ENCODE data around the gene CNTRL.
A peak's percentile ranks its signal among the peaks of the same experiment; 100 is the strongest.
"Not testable (repeated sequence)": the region's sequence is repeated elsewhere in the genome, so short reads cannot be mapped to it uniquely, and the experiment has no call there.

Gene CNTRL

GRCh38 chr9:121168052-121168451 lies 93.3 kb downstream of the CNTRL start:
- Mint-ChIP-seq H3K9me3 (no peaks in the 10 kb centered on the region), H3K27ac (peak overlapping the region; percentile 90), H3K36me3 (peaks cover 36 to 64% of the 10 kb centered on the region in 2 donors), H3K27me3 (no peaks in the 10 kb centered on the region), H3K4me3 (no peak overlapping the region), H3K4me1 (peaks cover 4 to 14% of the 10 kb centered on the region in 2 donors)
- no peak for DNase-seq
- no peak for ATAC-seq (replicated peaks)

- DNase-seq (no peak), ATAC-seq (replicated peaks) (peak; percentile 55 to 64)
- no peaks in the 10 kb centered on the region for H3K9me3 Mint-ChIP-seq
- no peaks in the 10 kb centered on the region for H3K27me3 Mint-ChIP-seq
- H3K4me1 Mint-ChIP-seq, result peaks cover 4 to 14% of the 10 kb centered on the region in 2 donors
- H3K36me3 Mint-ChIP-seq, result peaks cover 37 to 67% of the 10 kb centered on the region in 2 donors
- H3K4me3 Mint-ChIP-seq, result no peak overlapping the region
- peak overlapping the region; percentile 25 for H3K27ac Mint-ChIP-seq
These were observed 94.4 kb downstream of the CNTRL start for GRCh38 chr9:121169094-121169601.

GRCh38 chr9:121171236-121171635 lies 96.5 kb downstream of the CNTRL start:
- Mint-ChIP-seq H3K4me1 (peaks cover 5 to 16% of the 10 kb centered on the region in 2 donors), H3K36me3 (peaks cover 38 to 71% of the 10 kb centered on the region in 2 donors), H3K4me3 (no peak overlapping the region), H3K27me3 (no peaks in the 10 kb centered on the region), H3K27ac (peak overlapping the region; percentile 22), H3K9me3 (no peaks in the 10 kb centered on the region)
- no peak for DNase-seq
- no peak for ATAC-seq (replicated peaks)

GRCh38 chr9:121172726-121173487 lies 98.2 kb downstream of the CNTRL start:
- Mint-ChIP-seq H3K36me3 (peaks cover 35 to 65% of the 10 kb centered on the region in 2 donors), H3K27me3 (no peaks in the 10 kb centered on the region), H3K9me3 (no peaks in the 10 kb centered on the region), H3K4me1 (peaks cover 4 to 17% of the 10 kb centered on the region in 2 donors), H3K27ac (peak overlapping the region; percentile 51), H3K4me3 (no peak overlapping the region)
- ATAC-seq (replicated peaks) (no peak), DNase-seq (no peak)

GRCh38 chr9:121173501-121173900 lies 98.7 kb downstream of the CNTRL start:
- peaks cover 3 to 11% of the 10 kb centered on the region in 2 donors for H3K4me1 Mint-ChIP-seq
- no peak for ATAC-seq (replicated peaks)
- DNase-seq, result no peak
- H3K36me3 Mint-ChIP-seq, result peaks cover 30 to 61% of the 10 kb centered on the region in 2 donors
- no peaks in the 10 kb centered on the region for H3K27me3 Mint-ChIP-seq
- H3K9me3 Mint-ChIP-seq, result no peaks in the 10 kb centered on the region
- no peak overlapping the region for H3K4me3 Mint-ChIP-seq
- H3K27ac Mint-ChIP-seq, result peak overlapping the region; percentile 62

GRCh38 chr9:121178676-121179372 lies 104.1 kb downstream of the CNTRL start:
- Mint-ChIP-seq H3K4me1 (peaks cover 15 to 16% of the 10 kb centered on the region in 2 donors), H3K27ac (peak overlapping the region; percentile 84), H3K36me3 (peaks cover 26 to 51% of the 10 kb centered on the region in 2 donors), H3K4me3 (no peak overlapping the region), H3K27me3 (no peaks in the 10 kb centered on the region), H3K9me3 (no peaks in the 10 kb centered on the region)
- ATAC-seq (replicated peaks), result no peak
- no peak for DNase-seq

- ATAC-seq (replicated peaks); H3K27ac Mint-ChIP-seq; H3K27me3 Mint-ChIP-seq; DNase-seq; H3K9me3 Mint-ChIP-seq; H3K4me3 Mint-ChIP-seq: not testable (repeated sequence)
- peaks cover 22 to 50% of the 10 kb centered on the region in 2 donors for H3K36me3 Mint-ChIP-seq
- peaks cover 19 to 21% of the 10 kb centered on the region in 2 donors for H3K4me1 Mint-ChIP-seq
These were observed 104.6 kb downstream of the CNTRL start for GRCh38 chr9:121179373-121179721.

GRCh38 chr9:121179930-121180681 lies 105.4 kb downstream of the CNTRL start:
- DNase-seq (no peak), ATAC-seq (replicated peaks) (no peak)
- Mint-ChIP-seq H3K36me3 (peaks cover 21 to 46% of the 10 kb centered on the region in 2 donors), H3K4me1 (peaks cover 22 to 29% of the 10 kb centered on the region in 2 donors), H3K4me3 (no peak overlapping the region), H3K27ac (no peak overlapping the region), H3K9me3 (no peaks in the 10 kb centered on the region), H3K27me3 (no peaks in the 10 kb centered on the region)

- Mint-ChIP-seq H3K36me3 (peaks cover 28 to 52% of the 10 kb centered on the region in 2 donors), H3K4me3 (no peak overlapping the region), H3K27me3 (no peaks in the 10 kb centered on the region), H3K4me1 (peaks cover 33 to 39% of the 10 kb centered on the region in 2 donors), H3K27ac (peak overlapping the region; percentile 47), H3K9me3 (no peaks in the 10 kb centered on the region)
- ATAC-seq (replicated peaks) (no peak), DNase-seq (no peak)
These were observed 107.5 kb downstream of the CNTRL start for GRCh38 chr9:121182101-121182836.

- Mint-ChIP-seq H3K36me3 (peaks cover 28 to 52% of the 10 kb centered on the region in 2 donors), H3K9me3 (no peaks in the 10 kb centered on the region), H3K27me3 (no peaks in the 10 kb centered on the region), H3K4me3 (peak overlapping the region; percentile 45 to 66), H3K4me1 (peaks cover 33 to 39% of the 10 kb centered on the region in 2 donors), H3K27ac (peak overlapping the region; percentile 89)
- DNase-seq (no peak), ATAC-seq (replicated peaks) (peak in 1 of 2 donors; percentile 38)
These were observed 108.2 kb downstream of the CNTRL start for GRCh38 chr9:121182989-121183388.

GRCh38 chr9:121183666-121184423 lies 109.1 kb downstream of the CNTRL start:
- no peak for DNase-seq
- Mint-ChIP-seq H3K4me3 (no peak overlapping the region), H3K27me3 (no peaks in the 10 kb centered on the region), H3K4me1 (peaks cover 33 to 39% of the 10 kb centered on the region in 2 donors), H3K36me3 (peaks cover 28 to 48% of the 10 kb centered on the region in 2 donors), H3K9me3 (no peaks in the 10 kb centered on the region), H3K27ac (peak overlapping the region; percentile 89)
- peak in 1 of 2 donors; percentile 25 for ATAC-seq (replicated peaks)

- H3K27ac Mint-ChIP-seq, result no peak overlapping the region
- H3K9me3 Mint-ChIP-seq, result no peaks in the 10 kb centered on the region
- H3K27me3 Mint-ChIP-seq, result no peaks in the 10 kb centered on the region
- ATAC-seq (replicated peaks) (no peak), DNase-seq (no peak)
- no peak overlapping the region for H3K4me3 Mint-ChIP-seq
- H3K4me1 Mint-ChIP-seq, result peaks cover 33 to 39% of the 10 kb centered on the region in 2 donors
- H3K36me3 Mint-ChIP-seq, result peaks cover 28 to 48% of the 10 kb centered on the region in 2 donors
These were observed 109.7 kb downstream of the CNTRL start for GRCh38 chr9:121184463-121184862.

GRCh38 chr9:121185178-121185745 lies 110.5 kb downstream of the CNTRL start:
- H3K27me3 Mint-ChIP-seq, result no peaks in the 10 kb centered on the region
- peaks cover 25 to 45% of the 10 kb centered on the region in 2 donors for H3K36me3 Mint-ChIP-seq
- ATAC-seq (replicated peaks) (peak; percentile 27 to 47), DNase-seq (no peak)
- peak overlapping the region; percentile 73 for H3K27ac Mint-ChIP-seq
- no peaks in the 10 kb centered on the region for H3K9me3 Mint-ChIP-seq
- H3K4me3 Mint-ChIP-seq, result no peak overlapping the region
- H3K4me1 Mint-ChIP-seq, result peaks cover 36 to 40% of the 10 kb centered on the region in 2 donors

All from stimulated activated naive B cell treated with anti-CD40 and anti-IgM and Interleukin-4, amounts not matched to agents 10 μg/mL and 1 μg/mL and 100 μg/mL, for 72 hours (primary cell).